H1 (cell line): ENCODE results near the gene SH3RF3. TPM values are rescaled to one million over a fixed set of nuclear protein-coding genes. Genes with fewer than 3 reads are reported as not detected.

Source experiments
- CTBP2 ChIP-seq: IDR thresholded peaks from 2 replicates; pipeline ENCODE4 v1.7.0; 2011; ENCODE audit warnings: borderline replicate concordance, mild to moderate bottlenecking, moderate library complexity, mixed read lengths, low read length; ENCODE audit not compliant: insufficient read depth, insufficient read length
- CTCF ChIP-seq, 3 experiments: IDR thresholded peaks; 1 replicate in 2 of 3; 2 replicates in 1 of 3; pipeline versions ENCODE4 v1.5.1 to v1.6.1; 2011; ENCODE audit warnings: low read length in 3 of 3, mild to moderate bottlenecking in 3 of 3, inconsistent platforms in 2 of 3, low read depth in 1 of 3, moderate library complexity in 1 of 3; ENCODE audit not compliant: insufficient read depth in 1 of 3; ENCODE audit errors: control extremely low read depth in 1 of 3
- EP300 ChIP-seq, 2 experiments: IDR thresholded peaks; 1 replicate in 1 of 2; 2 replicates in 1 of 2; pipeline ENCODE4 v1.6.1; 2011 to 2012; ENCODE audit warnings: low read depth in 2 of 2, low read length in 2 of 2, mild to moderate bottlenecking in 2 of 2, borderline replicate concordance in 1 of 2, inconsistent platforms in 1 of 2, moderate library complexity in 1 of 2
- KDM4A ChIP-seq: IDR thresholded peaks from one replicate; pipeline ENCODE4 v1.7.1; 2012; ENCODE audit warnings: low read depth, mild to moderate bottlenecking, moderate library complexity, low read length, inconsistent platforms; ENCODE audit not compliant: severe bottlenecking
- MAFK ChIP-seq: IDR thresholded peaks from 2 replicates; pipeline ENCODE4 v1.6.1; 2012; ENCODE audit warnings: low read depth, mild to moderate bottlenecking, improper control_type of control experiment, low read length
- YY1 ChIP-seq: IDR thresholded peaks from 2 replicates; pipeline ENCODE4 v1.6.1; 2011; ENCODE audit warnings: low read depth, mild to moderate bottlenecking, low read length
- polyA plus RNA-seq, 7 experiments: library from polyadenylated mRNA; depleted of rRNA in 3 of 7; stranded (reverse) in 5 of 7; unstranded in 2 of 7; fragments of >200 nt in 5 of 7; fragments of 200-250 nt in 2 of 7; gene quantifications; 1 replicate in 5 of 7; 2 replicates in 1 of 7; 4 replicates in 1 of 7; pipeline versions ENCODE4 v1.2.1 to v1.2.3, GENCODE V29; 2011 to 2013; ENCODE audit warnings: missing spikeins in 2 of 7, mixed read lengths in 2 of 7
- total RNA-seq: library from RNA; stranded (reverse); fragmentation: NEBNext Ultra II Directional; extraction: Animal tissue kit (Norgen Biotek cat#: 25700); gene quantifications from 2 replicates; pipeline ENCODE4 v1.2.1, GENCODE V29; 2021

Gene SH3RF3
- total and polyA plus RNA-seq, 2 of the 8 experiments (the other 6 are each of a cell fraction or from before 2014, with no cell fraction given) = 0.11 to 0.65 TPM

GRCh38 chr2:109183871-109184270 is 54.9 kb downstream of the SH3RF3 start (continued):
- TF ChIP-seq CTBP2 (no peak), MAFK (no peak), CTCF (IDR thresholded peaks at IDR 0.05; ENCODE audit: control extremely low read depth in 1 of 3, insufficient read depth in 1 of 3, low read depth in 1 of 3, low read length in 3 of 3) (no peak), KDM4A (no peak), YY1 (no peak), EP300 (IDR thresholded peaks at IDR 0.05; ENCODE audit: borderline replicate concordance in 1 of 2, low read depth in 2 of 2, low read length in 2 of 2) (no peak)
